Stimulated activated effector memory CD8-positive, alpha-beta T cell treated with anti-CD3 and anti-CD28 coated beads, Interleukin-12 subunit alpha, Interleukin-12 subunit beta, amount 100 ng/mL, for 72 hours (primary cell): ENCODE data around the gene FAM83F.
A peak's percentile ranks its signal among the peaks of the same experiment; 100 is the strongest.
"Not testable (repeated sequence)": the region's sequence is repeated elsewhere in the genome, so short reads cannot be mapped to it uniquely, and the experiment has no call there.

Source experiments
- ATAC-seq: fragments of 150-1000 bp; cut with Tn5 transposase; 2 replicates; pipeline ENCODE4 v1.10.0; 2021
- DNase-seq, 2 donors: peaks; one replicate each; pipeline ENCODE4 v3.0.0; 2021 to 2022; ENCODE audit warnings: low spot score in 2 of 2
- H3K27ac Mint-ChIP-seq: one replicate; pipeline ENCODE4 v1.8.0; 2022; ENCODE audit warnings: mild to moderate bottlenecking, mixed read lengths
- H3K36me3 Mint-ChIP-seq: one replicate; pipeline ENCODE4 v1.8.0; 2022; ENCODE audit warnings: mild to moderate bottlenecking, mixed read lengths
- H3K4me1 Mint-ChIP-seq: one replicate; pipeline ENCODE4 v1.8.0; 2022; ENCODE audit warnings: mixed read lengths
- H3K4me3 Mint-ChIP-seq: one replicate; pipeline ENCODE4 v1.8.0; 2022; ENCODE audit warnings: mild to moderate bottlenecking, mixed read lengths
- H3K9me3 Mint-ChIP-seq: one replicate; pipeline ENCODE4 v1.8.0; 2022; ENCODE audit warnings: mixed read lengths

The FAM83F gene

DNA sequence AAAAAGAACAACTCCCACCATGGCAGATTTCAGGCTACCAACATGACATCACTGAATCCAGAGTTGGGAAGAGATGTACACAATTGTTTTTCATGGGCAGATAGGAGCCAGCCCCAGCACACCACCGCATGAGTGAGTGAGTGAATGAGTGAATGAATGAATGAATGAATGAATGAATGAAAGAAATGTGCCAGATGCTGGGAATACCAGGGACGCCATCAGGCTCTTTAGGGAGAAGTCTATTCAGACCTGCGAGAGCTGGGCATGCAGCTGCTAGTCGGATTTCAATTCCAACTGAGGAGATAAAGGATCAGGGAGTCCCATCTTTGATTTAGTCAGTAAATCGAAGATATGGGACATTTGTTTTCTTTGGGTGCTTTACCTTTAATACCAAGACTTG, 15.3 kb upstream of the FAM83F start:
- no peak for ATAC-seq
- Mint-ChIP-seq H3K4me1 (peaks cover 20% of the 10 kb centered on the region), H3K4me3 (no peak overlapping the region), H3K9me3 (no peaks in the 10 kb centered on the region), H3K27ac (no peak overlapping the region), H3K36me3 (peaks cover 6% of the 10 kb centered on the region)
- no peak for DNase-seq

- peaks cover 6% of the 10 kb centered on the region for H3K36me3 Mint-ChIP-seq
- peaks cover 26% of the 10 kb centered on the region for H3K4me1 Mint-ChIP-seq
- ATAC-seq (peak; percentile 17), DNase-seq (no peak)
- no peaks in the 10 kb centered on the region for H3K9me3 Mint-ChIP-seq
- no peak overlapping the region for H3K4me3 Mint-ChIP-seq
- peak overlapping the region; percentile 64 for H3K27ac Mint-ChIP-seq
Measured at GRCh38 chr22:39980596-39980995, 14.2 kb upstream of the FAM83F start.

DNA sequence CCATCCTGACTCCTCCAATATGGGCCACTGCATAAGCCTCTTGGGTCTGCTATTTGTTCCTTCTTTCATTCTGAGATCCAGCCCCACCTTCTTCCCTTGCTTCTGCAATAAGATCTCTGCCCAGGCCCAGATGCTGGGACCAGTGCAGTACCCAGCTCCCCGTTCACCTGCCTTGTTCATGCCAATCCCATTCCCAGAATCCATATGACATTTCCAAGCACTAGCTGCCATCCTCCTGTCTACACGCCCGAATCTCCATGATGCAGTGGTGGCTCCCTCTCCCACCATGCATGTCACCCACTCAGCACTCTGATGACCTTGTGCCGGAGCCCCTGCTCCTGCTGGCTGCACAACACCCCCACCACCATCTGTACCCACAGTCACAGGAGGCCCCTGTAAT, 11.4 kb upstream of the FAM83F start:
- no peak overlapping the region for H3K4me3 Mint-ChIP-seq
- ATAC-seq (no peak), DNase-seq (no peak)
- no peaks in the 10 kb centered on the region for H3K9me3 Mint-ChIP-seq
- H3K36me3 Mint-ChIP-seq: no peaks in the 10 kb centered on the region
- H3K27ac Mint-ChIP-seq: no peak overlapping the region
- H3K4me1 Mint-ChIP-seq: peaks cover 29% of the 10 kb centered on the region

DNA sequence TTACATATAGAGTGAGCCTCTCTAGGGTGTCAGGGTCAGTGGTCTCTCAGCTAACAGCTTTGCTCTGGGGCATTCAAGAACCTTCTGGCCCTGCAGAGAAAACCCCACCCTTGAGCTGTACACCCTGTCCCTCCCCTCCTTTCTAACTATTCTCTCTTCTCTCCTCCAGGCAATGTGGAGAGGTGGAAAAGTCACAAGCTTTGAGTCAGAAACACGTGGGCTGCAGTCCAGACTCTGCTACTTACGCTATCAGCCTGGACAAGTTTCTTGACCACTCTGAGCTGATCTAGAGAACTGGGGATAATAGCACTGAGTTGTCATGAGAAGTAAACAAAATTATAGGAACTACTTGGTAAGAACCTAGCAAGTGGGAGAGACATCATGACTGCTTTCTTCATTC, 10.7 kb upstream of the FAM83F start:
- ATAC-seq: no peak
- Mint-ChIP-seq H3K4me3 (no peak overlapping the region), H3K27ac (peak overlapping the region; percentile 61), H3K9me3 (no peaks in the 10 kb centered on the region), H3K4me1 (peaks cover 32% of the 10 kb centered on the region), H3K36me3 (no peaks in the 10 kb centered on the region)
- no peak for DNase-seq

- no peaks in the 10 kb centered on the region for H3K9me3 Mint-ChIP-seq
- peaks cover 24% of the 10 kb centered on the region for H3K4me1 Mint-ChIP-seq
- H3K36me3 Mint-ChIP-seq: no peaks in the 10 kb centered on the region
- no peak overlapping the region for H3K27ac Mint-ChIP-seq
- H3K4me3 Mint-ChIP-seq: no peak overlapping the region
- DNase-seq: no peak
- ATAC-seq: no peak
Measured at GRCh38 chr22:39984746-39985145, 10.0 kb upstream of the FAM83F start.

- peak; percentile 43 for ATAC-seq
- no peak overlapping the region for H3K27ac Mint-ChIP-seq
Measured at GRCh38 chr22:39985383-39986035, 9.2 kb upstream of the FAM83F start.

GRCh38 chr22:39988386-39989114, 6.2 kb upstream of the FAM83F start:
- Mint-ChIP-seq H3K36me3 (no peaks in the 10 kb centered on the region), H3K27ac (peak overlapping the region; percentile 11), H3K4me1 (peaks cover 14% of the 10 kb centered on the region), H3K4me3 (no peak overlapping the region), H3K9me3 (no peaks in the 10 kb centered on the region)
- ATAC-seq (no peak), DNase-seq (no peak)

More at GRCh38 chr22:39985383-39986035, 9.2 kb upstream of the FAM83F start:
- Mint-ChIP-seq H3K4me1 (peaks cover 17% of the 10 kb centered on the region), H3K36me3 (no peaks in the 10 kb centered on the region), H3K9me3 (no peaks in the 10 kb centered on the region), H3K4me3 (no peak overlapping the region)
- no peak for DNase-seq

DNA sequence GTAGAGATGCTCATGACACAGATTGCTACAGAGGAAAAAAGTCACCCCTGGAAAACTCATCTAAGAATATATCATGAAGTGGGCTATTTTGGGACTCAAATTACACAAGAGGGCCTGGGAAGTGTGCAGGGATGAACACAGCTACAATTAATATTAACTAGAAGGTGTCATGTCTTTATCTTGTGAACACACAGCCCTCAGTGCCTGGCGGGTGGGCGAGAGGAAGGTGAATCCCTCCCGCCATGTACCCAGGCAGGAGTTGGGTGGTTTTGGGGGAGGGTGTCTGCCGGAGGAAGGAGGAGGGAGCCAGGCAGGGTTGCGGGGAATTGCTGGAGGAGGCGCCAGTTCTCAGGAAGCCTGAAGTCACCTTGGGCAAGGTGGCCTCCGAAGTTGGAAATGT, 5.1 kb upstream of the FAM83F start:
- H3K4me1 Mint-ChIP-seq: peaks cover 14% of the 10 kb centered on the region
- no peak for ATAC-seq
- H3K4me3 Mint-ChIP-seq: no peak overlapping the region
- no peaks in the 10 kb centered on the region for H3K36me3 Mint-ChIP-seq
- H3K9me3 Mint-ChIP-seq: no peaks in the 10 kb centered on the region
- H3K27ac Mint-ChIP-seq: no peak overlapping the region
- no peak for DNase-seq

- Mint-ChIP-seq H3K9me3 (no peaks in the 10 kb centered on the region), H3K4me1 (peaks cover 8% of the 10 kb centered on the region), H3K27ac (no peak overlapping the region), H3K36me3 (no peaks in the 10 kb centered on the region), H3K4me3 (no peak overlapping the region)
- no peak for ATAC-seq
- no peak for DNase-seq
Measured at GRCh38 chr22:39990686-39991085, 4.1 kb upstream of the FAM83F start.

- no peak for DNase-seq
- ATAC-seq: no peak
- Mint-ChIP-seq H3K9me3 (no peaks in the 10 kb centered on the region), H3K4me1 (peaks cover 8% of the 10 kb centered on the region), H3K36me3 (no peaks in the 10 kb centered on the region), H3K27ac (no peak overlapping the region), H3K4me3 (no peak overlapping the region)
Measured at GRCh38 chr22:39991159-39991860, 3.4 kb upstream of the FAM83F start.

- Mint-ChIP-seq H3K36me3 (no peaks in the 10 kb centered on the region), H3K4me1 (peaks cover 8% of the 10 kb centered on the region), H3K27ac (no peak overlapping the region), H3K4me3 (no peak overlapping the region), H3K9me3 (no peaks in the 10 kb centered on the region)
- no peak for DNase-seq
- no peak for ATAC-seq
Measured at GRCh38 chr22:39992088-39992826, 2.5 kb upstream of the FAM83F start.

DNA sequence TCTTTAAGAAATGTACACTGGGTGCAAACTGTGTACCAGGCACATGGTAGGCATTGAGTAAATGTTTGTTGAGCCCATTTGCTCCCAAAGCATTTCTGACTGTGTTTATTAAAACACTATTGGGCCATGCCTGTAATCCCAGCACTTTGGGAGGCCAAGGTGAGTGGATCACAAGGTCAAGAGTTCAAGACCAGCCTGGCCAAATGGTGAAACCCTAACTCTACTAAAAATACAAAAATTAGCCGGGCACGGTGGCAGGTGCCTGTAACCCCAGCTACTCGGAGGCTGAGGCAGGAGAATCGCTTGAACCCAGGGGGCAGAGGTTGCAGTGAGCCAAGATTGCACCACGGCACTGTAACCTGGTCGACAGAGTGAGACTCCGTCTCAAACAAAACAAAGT, 1.9 kb upstream of the FAM83F start:
- H3K4me1 Mint-ChIP-seq, DNase-seq, H3K9me3 Mint-ChIP-seq, H3K36me3 Mint-ChIP-seq, H3K4me3 Mint-ChIP-seq, H3K27ac Mint-ChIP-seq, ATAC-seq: not testable (repeated sequence)

GRCh38 chr22:39994041-39994565, 651 bp upstream of the FAM83F start:
- Mint-ChIP-seq H3K27ac (no peak overlapping the region), H3K4me1 (no peaks in the 10 kb centered on the region), H3K4me3 (peak overlapping the region; percentile 41), H3K9me3 (no peaks in the 10 kb centered on the region), H3K36me3 (no peaks in the 10 kb centered on the region)
- DNase-seq: no peak
- ATAC-seq: peak; percentile 57

DNA sequence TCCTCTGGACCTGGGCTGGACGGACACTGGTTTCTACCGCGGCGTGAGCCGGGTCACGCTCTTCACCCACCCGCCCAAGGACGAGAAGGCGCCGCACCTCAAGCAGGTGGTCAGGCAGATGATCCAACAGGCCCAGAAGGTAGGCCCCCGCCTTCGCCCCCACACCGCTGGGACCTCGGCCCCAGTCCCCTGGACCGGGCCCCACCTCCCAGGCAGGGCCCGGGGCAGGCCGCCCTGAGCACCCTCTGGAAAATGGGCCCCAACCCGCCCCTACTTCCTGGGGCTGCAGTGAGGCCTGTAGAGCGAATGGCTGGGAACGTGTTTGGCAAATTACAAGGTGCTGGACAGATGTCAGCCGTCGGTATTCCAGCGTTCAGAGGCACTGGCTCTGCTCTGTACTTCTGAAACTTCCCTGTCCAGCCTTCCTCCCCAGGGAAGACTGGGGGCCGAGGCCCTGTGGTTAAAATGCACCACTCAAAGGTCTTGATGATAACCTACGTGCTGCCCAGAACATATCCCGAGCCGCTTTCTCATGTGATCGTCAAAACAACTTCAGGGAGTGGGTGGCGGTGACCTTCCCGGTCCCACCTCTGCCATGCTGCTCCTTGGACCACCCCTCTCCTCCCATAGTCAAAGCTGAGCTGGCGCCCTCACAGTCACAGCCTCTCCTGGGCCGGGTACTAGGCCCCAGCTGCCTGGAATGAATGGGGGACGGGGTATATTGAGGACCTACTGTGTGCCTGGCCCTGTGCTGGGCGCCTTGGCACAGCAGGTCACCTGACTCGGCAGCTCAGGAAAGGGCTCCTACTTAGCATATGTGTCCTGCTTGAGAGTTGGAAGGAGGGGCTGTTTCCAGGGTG, 869 bp downstream of the FAM83F start:
- DNase-seq: no peak
- Mint-ChIP-seq H3K4me3 (peak overlapping the region; percentile 7), H3K27ac (no peak overlapping the region), H3K4me1 (no peaks in the 10 kb centered on the region), H3K9me3 (no peaks in the 10 kb centered on the region), H3K36me3 (no peaks in the 10 kb centered on the region)
- no peak for ATAC-seq
